HepG2 (cell line): ENCODE measurements around the gene AHSG. TPM values are rescaled to one million over a fixed set of nuclear protein-coding genes. Genes with fewer than 3 reads are reported as not detected.

ENCODE experiments used
- ADNP ChIP-seq: sonication (generic); formaldehyde crosslinking; IDR thresholded peaks from 2 replicates; pipeline ENCODE4 v1.4.0; 2020; ENCODE audit warnings: missing genetic modification reagents
- CBX2 ChIP-seq, 2 experiments: fragments of 200-600 bp in 1 of 2; sonication (generic); formaldehyde crosslinking in 1 of 2; IDR thresholded peaks; 2 replicates each; pipeline versions ENCODE4 v1.7.0 to v1.8.1; 2018 to 2022; ENCODE audit warnings: low read depth in 2 of 2, low read length in 1 of 2, mild to moderate bottlenecking in 1 of 2, missing genetic modification reagents in 1 of 2
- CEBPB ChIP-seq: IDR thresholded peaks from 2 replicates; pipeline ENCODE4 v1.6.1; 2011; ENCODE audit warnings: low read depth, low read length, improper control_type of control experiment, borderline replicate concordance
- GFI1 ChIP-seq: sonication (generic); formaldehyde crosslinking; IDR thresholded peaks from 2 replicates; pipeline ENCODE4 v1.5.0; 2020; ENCODE audit warnings: missing genetic modification reagents, mild to moderate bottlenecking, borderline replicate concordance
- HMG20A ChIP-seq: IDR thresholded peaks from 2 replicates; pipeline ENCODE4 v1.6.1; 2016; ENCODE audit warnings: borderline replicate concordance
- HMGA1 ChIP-seq: sonication (generic); formaldehyde crosslinking; conservative IDR thresholded peaks from 2 replicates; pipeline ENCODE4 v1.4.0; 2020; ENCODE audit warnings: missing genetic modification reagents
- MLX ChIP-seq: IDR thresholded peaks from 2 replicates; pipeline ENCODE4 v1.6.1; 2016
- MXD3 ChIP-seq: IDR thresholded peaks from 2 replicates; pipeline ENCODE4 v1.6.1; 2016; ENCODE audit warnings: mild to moderate bottlenecking, missing biosample characterization, missing genetic modification reagents
- NCOA2 ChIP-seq: sonication (generic); formaldehyde crosslinking; IDR thresholded peaks from 2 replicates; pipeline ENCODE4 v1.8.0; 2022; ENCODE audit warnings: inconsistent platforms
- NR2C2 ChIP-seq: sonication (generic); formaldehyde crosslinking; IDR thresholded peaks from 2 replicates; pipeline ENCODE4 v1.4.0; 2020; ENCODE audit warnings: missing genetic modification reagents, mild to moderate bottlenecking, moderate library complexity, borderline replicate concordance
- PCBP2 ChIP-seq: fragments of 200-400 bp; formaldehyde crosslinking; optimal IDR thresholded peaks from 2 replicates; pipeline ENCODE3; 2018; ENCODE audit warnings: low read length, low read depth; ENCODE audit not compliant: poor library complexity, severe bottlenecking
- REXO4 ChIP-seq: sonication (generic); formaldehyde crosslinking; IDR thresholded peaks from 2 replicates; pipeline ENCODE4 v1.8.0; 2022; ENCODE audit warnings: missing genetic modification reagents, mild to moderate bottlenecking, borderline replicate concordance
- SP140L ChIP-seq: sonication (generic); formaldehyde crosslinking; IDR thresholded peaks from 2 replicates; pipeline ENCODE4 v1.4.0; 2020; ENCODE audit warnings: missing genetic modification reagents, borderline replicate concordance
- SPEN ChIP-seq: sonication (generic); formaldehyde crosslinking; IDR thresholded peaks from 2 replicates; pipeline ENCODE4 v1.5.1; 2020; ENCODE audit warnings: low read depth, mild to moderate bottlenecking, missing genetic modification reagents
- TBP ChIP-seq: sonication (generic); formaldehyde crosslinking; IDR thresholded peaks from 2 replicates; pipeline ENCODE4 v1.5.0; 2020; ENCODE audit warnings: missing genetic modification reagents
- TFDP2 ChIP-seq: sonication (generic); formaldehyde crosslinking; IDR thresholded peaks from 2 replicates; pipeline ENCODE4 v1.4.0; 2020; ENCODE audit warnings: missing genetic modification reagents
- THRA ChIP-seq: sonication (generic); formaldehyde crosslinking; IDR thresholded peaks from 2 replicates; pipeline ENCODE4 v1.4.0; 2020; ENCODE audit warnings: missing genetic modification reagents, borderline replicate concordance
- ZBTB42 ChIP-seq: sonication (generic); formaldehyde crosslinking; IDR thresholded peaks from 2 replicates; pipeline ENCODE4 v1.5.0; 2020; ENCODE audit warnings: mild to moderate bottlenecking, missing genetic modification reagents
- ZFP1 ChIP-seq: IDR thresholded peaks from 2 replicates; pipeline ENCODE4 v1.6.1; 2016
- ZNF136 ChIP-seq: sonication (generic); formaldehyde crosslinking; IDR thresholded peaks from 2 replicates; pipeline ENCODE4 v1.8.1; 2022; ENCODE audit warnings: low read depth, mild to moderate bottlenecking, moderate library complexity, missing genetic modification reagents
- ZNF331 ChIP-seq: sonication (generic); formaldehyde crosslinking; IDR thresholded peaks from 2 replicates; pipeline ENCODE4 v1.4.0; 2020; ENCODE audit warnings: missing genetic modification reagents
- ZNF546 ChIP-seq: sonication (generic); formaldehyde crosslinking; conservative IDR thresholded peaks from 2 replicates; pipeline ENCODE4 v1.8.1; 2023; ENCODE audit warnings: mild to moderate bottlenecking, missing genetic modification reagents
- ZNF839 ChIP-seq: sonication (generic); formaldehyde crosslinking; IDR thresholded peaks from 2 replicates; pipeline ENCODE4 v1.4.0; 2020; ENCODE audit warnings: missing genetic modification reagents, mild to moderate bottlenecking, borderline replicate concordance
- ZSCAN22 ChIP-seq: sonication (generic); formaldehyde crosslinking; IDR thresholded peaks from 2 replicates; pipeline ENCODE4 v1.4.0; 2020; ENCODE audit warnings: mild to moderate bottlenecking, missing genetic modification reagents
- polyA plus RNA-seq, 8 experiments: library from polyadenylated mRNA; depleted of rRNA in 3 of 8; stranded (reverse) in 7 of 8; unstranded in 1 of 8; fragments of >200 nt; fragmentation: Illumina TruSeq in 4 of 8; extraction: Trizol in 4 of 8; gene quantifications; 2 replicates each; pipeline versions ENCODE4 v1.2.1 to v1.2.3, GENCODE V29; 2011 to 2016; ENCODE audit warnings: low read depth in 4 of 8, missing spikeins in 1 of 8, mixed read lengths in 1 of 8; ENCODE audit not compliant: insufficient read depth in 1 of 8
- total RNA-seq, 5 experiments: library from RNA; depleted of rRNA; stranded (reverse); fragments of >200 nt; fragmentation: Illumina TruSeq; extraction: Trizol; gene quantifications; 2 replicates each; pipeline ENCODE4 v1.2.3, GENCODE V29; 2016; ENCODE audit warnings: low read depth in 1 of 5

The AHSG gene
- total and polyA plus RNA-seq, 2 of the 13 experiments (the other 11 are each of a cell fraction or from before 2014, with no cell fraction given), result 2,043 to 19,152 TPM

- TF ChIP-seq NCOA2 (no peak), MXD3 (CRISPR knock-in tag) (0 out of 2 replicates have a peak, but pooled peaks have one; percentile 66), ZBTB42 (CRISPR knock-in tag) (no peak), ZFP1 (CRISPR knock-in tag) (no peak), THRA (CRISPR knock-in tag) (no peak), ZNF546 (CRISPR knock-in tag) (no peak), HMG20A (CRISPR knock-in tag) (no peak), ADNP (no peak), TBP (peak; percentile 16), CEBPB (no peak), SP140L (no peak), MLX (CRISPR knock-in tag) (no peak), PCBP2 (no peak), SPEN (peak; percentile 1; the same call in 1 of the 2 replicates), GFI1 (CRISPR knock-in tag) (no peak), ZNF136 (CRISPR knock-in tag) (no peak; the same call in 1 of the 2 replicates), REXO4 (CRISPR knock-in tag) (no peak; the same call in 1 of the 2 replicates), HMGA1 (CRISPR knock-in tag) (no peak), NR2C2 (peak; percentile 37; the same call in 1 of the 2 replicates), TFDP2 (CRISPR knock-in tag) (no peak; the same call in 1 of the 2 replicates), CBX2 (IDR thresholded peaks at IDR 0.05; ENCODE audit: low read depth, low read length) (no peak), CBX2 (CRISPR knock-in tag; IDR thresholded peaks at IDR 0.05; ENCODE audit: low read depth) (peak; percentile 92; the same call in 1 of the 2 replicates), ZSCAN22 (CRISPR knock-in tag) (no peak), ZNF331 (no peak), ZNF839 (CRISPR knock-in tag) (peak; percentile 9; the same call in 1 of the 2 replicates)
These were observed 7.6 kb downstream of the AHSG start (continued) for GRCh38 chr3:186620213-186621092.
